Heart left ventricle (tissue), 13 donors: ENCODE data around the gene ZDBF2.

Experiments used
- POLR2A ChIP-seq, 2 donors: fragments of 450-650 bp; IDR thresholded peaks; one replicate each; pipeline ENCODE4 v1.6.1; 2017; ENCODE audit warnings: antibody characterized with exemption in 2 of 2, mild to moderate bottlenecking in 2 of 2, moderate library complexity in 2 of 2
- TF ChIP-seq, protein P1 (sequence below), 12 donors: fragments of 200-600 bp; sonication (generic) in 4 of 12; IDR thresholded peaks; one replicate each; pipeline versions ENCODE4 v1.5.0 to v1.8.0; 2018 to 2022; ENCODE audit warnings: antibody characterized with exemption in 12 of 12, mild to moderate bottlenecking in 5 of 12
- donor health status: ischemic (EF 13 %, LVEDD 7.1; RV severe dilation, severe dysfunction).
- donor health status: DM: no; HTN: yes; CAD: no.
- donor health status: DM: no; HTN: no; CAD: no.
- donor health status: ischemic (EF 25% LVEDD 6.9; RV normal size, moderate dysfunction).
- donor health status: ischemic (EF 25% LVEDD 5.7; RV mildly dilated, moderate dysfunction).
- donor health status: ischemic (EF 35%, LVEDD 5.7; RV mildly dilated, moderate dysfunction).
- donor health status: nonischemic (EF 11% LVEDD 7.7; RV severe dilation, severe dysfunction).
- donor health status: DM: yes; HTN: yes; CAD: no.
- donor health status: PGD.
- donor health status: ischemic (EF 29% LVEDD 5.4; RV normal size, mild dysfunction).
- donor health status: nonischemic (EF 23%, LVEDD 6.1; RV moderate dilation, normal function).

GRCh38 chr2:206323486-206323885 is 49.0 kb downstream of the ZDBF2 start:
- TF ChIP-seq, protein P1, sequence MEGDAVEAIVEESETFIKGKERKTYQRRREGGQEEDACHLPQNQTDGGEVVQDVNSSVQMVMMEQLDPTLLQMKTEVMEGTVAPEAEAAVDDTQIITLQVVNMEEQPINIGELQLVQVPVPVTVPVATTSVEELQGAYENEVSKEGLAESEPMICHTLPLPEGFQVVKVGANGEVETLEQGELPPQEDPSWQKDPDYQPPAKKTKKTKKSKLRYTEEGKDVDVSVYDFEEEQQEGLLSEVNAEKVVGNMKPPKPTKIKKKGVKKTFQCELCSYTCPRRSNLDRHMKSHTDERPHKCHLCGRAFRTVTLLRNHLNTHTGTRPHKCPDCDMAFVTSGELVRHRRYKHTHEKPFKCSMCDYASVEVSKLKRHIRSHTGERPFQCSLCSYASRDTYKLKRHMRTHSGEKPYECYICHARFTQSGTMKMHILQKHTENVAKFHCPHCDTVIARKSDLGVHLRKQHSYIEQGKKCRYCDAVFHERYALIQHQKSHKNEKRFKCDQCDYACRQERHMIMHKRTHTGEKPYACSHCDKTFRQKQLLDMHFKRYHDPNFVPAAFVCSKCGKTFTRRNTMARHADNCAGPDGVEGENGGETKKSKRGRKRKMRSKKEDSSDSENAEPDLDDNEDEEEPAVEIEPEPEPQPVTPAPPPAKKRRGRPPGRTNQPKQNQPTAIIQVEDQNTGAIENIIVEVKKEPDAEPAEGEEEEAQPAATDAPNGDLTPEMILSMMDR (IDR thresholded peaks at IDR 0.05), result no peak
- TF ChIP-seq POLR2A (IDR thresholded peaks at IDR 0.05), result no peak
